ENCODE data around the gene KLHL6. TPM values are rescaled to one million over a fixed set of nuclear protein-coding genes. Genes with fewer than 3 reads are reported as not detected.
A peak's percentile ranks its signal among the peaks of the same experiment; 100 is the strongest.

The KLHL6 gene
- total and polyA plus RNA-seq, 2 of the 13 experiments (the other 11 are each of a cell fraction or from before 2014, with no cell fraction given), result not detected

DNA sequence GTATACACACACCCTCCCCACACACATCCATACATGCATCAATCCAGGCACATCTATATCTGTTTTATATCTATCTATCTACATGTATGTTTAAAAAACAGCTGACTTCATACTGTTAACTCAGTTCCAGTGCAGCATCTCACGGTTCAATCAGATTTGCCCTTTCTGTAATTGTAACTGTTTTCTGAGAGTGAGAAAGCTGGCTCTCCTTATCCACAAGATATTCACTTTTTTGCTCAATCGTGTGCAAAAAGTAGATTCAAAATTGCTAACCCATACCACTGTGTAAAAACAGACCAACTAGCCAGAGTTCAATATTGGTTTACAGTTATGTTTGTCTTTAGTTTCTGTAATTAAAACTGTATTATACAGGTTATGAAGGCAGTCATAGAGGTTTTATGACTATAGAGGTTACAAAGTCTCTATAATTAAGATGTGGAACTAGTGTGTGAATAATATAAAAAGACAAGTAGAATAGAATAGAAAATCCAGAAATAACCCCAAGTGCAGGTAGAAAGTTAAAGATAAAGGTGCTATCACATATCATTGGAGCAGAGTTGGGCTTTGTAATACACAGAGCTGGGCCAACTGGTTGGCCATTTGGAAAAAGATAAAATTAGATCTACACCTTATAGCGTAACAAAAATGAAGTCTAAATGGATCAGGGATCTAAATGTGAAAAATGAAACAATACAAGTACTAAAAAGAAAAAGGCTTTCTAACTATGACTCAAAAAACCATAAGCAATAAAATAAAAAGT, 107.0 kb downstream of the KLHL6 start:
- DNase-seq (ENCODE audit: low spot score) (no peak), ATAC-seq (no peak), FAIRE-seq (no peak)
- H3K79me2 ChIP-seq (ENCODE audit: insufficient read depth, low read length), result peaks cover 8% of the 10 kb centered on the region
- intact Hi-C loops (cut with micrococcal nuclease; ENCODE audit: unreplicated experiment) (no loop called here), in situ Hi-C loops (cut with HindIII; ENCODE audit: extremely low pct_ligation_motif_present, low pct_unique_long_range_greater_than_20kb) (no loop called here)
- H3K4me2 ChIP-seq (ENCODE audit: low read depth, low read length), result peak overlapping the region; percentile 81
- no TSS peak for BruUV-seq (replicated peaks)
- H3K4me1 ChIP-seq (ENCODE audit: insufficient read depth, low read length), result peaks cover 23% of the 10 kb centered on the region
- ChIA-PET CTCF (ENCODE audit: low intra/inter-chr PET ratio, low total read pairs) (no interaction called here), POLR2A (interaction anchor here (0.8 to 1.0 kb wide), 2 partner anchors 16 to 249 kb away, joined by 3 read pairs; partner anchors contain the start of gene YEATS2)
- peaks cover under 1 to 6% of the 10 kb centered on the region in 2 experiments; a peak in 1 of 5 replicates for H3K36me3 ChIP-seq (replicated peaks in 1 of 2; ENCODE audit: control insufficient read depth in 1 of 2, insufficient read depth in 2 of 2, low read length in 2 of 2)
- peaks cover 6% of the 10 kb centered on the region for H3K9me3 ChIP-seq (ENCODE audit: low read length)
- H3K4me3 ChIP-seq (replicated peaks in 1 of 3; ENCODE audit: insufficient read depth in 1 of 3, low read depth in 2 of 3, low read length in 3 of 3), result peak overlapping the region; percentile 97 to 99 (median 98); a peak in 5 of 6 replicates
- TF ChIP-seq ZNF431 (CRISPR knock-in tag; IDR thresholded peaks at IDR 0.05; ENCODE audit: borderline replicate concordance, low read depth) (no peak), FOXP1 (IDR thresholded peaks at IDR 0.05) (no peak), FOXP1 (CRISPR knock-in tag; IDR thresholded peaks at IDR 0.05) (no peak), ZNF567 (CRISPR knock-in tag; IDR thresholded peaks at IDR 0.05; ENCODE audit: borderline replicate concordance) (no peak), TMF1 (CRISPR knock-in tag; IDR thresholded peaks at IDR 0.05; ENCODE audit: low read depth) (no peak), MAFG (CRISPR knock-in tag; IDR thresholded peaks at IDR 0.05) (no peak), ZNF343 (CRISPR knock-in tag; IDR thresholded peaks at IDR 0.05) (no peak), ZEB1 (IDR thresholded peaks at IDR 0.05; ENCODE audit: insufficient replicate concordance, low read depth) (no peak), ZNF740 (CRISPR knock-in tag; IDR thresholded peaks at IDR 0.05) (no peak), MBNL3 (CRISPR knock-in tag; conservative IDR thresholded peaks at IDR 0.05) (no peak)
- TF ChIP-seq, protein P1, sequence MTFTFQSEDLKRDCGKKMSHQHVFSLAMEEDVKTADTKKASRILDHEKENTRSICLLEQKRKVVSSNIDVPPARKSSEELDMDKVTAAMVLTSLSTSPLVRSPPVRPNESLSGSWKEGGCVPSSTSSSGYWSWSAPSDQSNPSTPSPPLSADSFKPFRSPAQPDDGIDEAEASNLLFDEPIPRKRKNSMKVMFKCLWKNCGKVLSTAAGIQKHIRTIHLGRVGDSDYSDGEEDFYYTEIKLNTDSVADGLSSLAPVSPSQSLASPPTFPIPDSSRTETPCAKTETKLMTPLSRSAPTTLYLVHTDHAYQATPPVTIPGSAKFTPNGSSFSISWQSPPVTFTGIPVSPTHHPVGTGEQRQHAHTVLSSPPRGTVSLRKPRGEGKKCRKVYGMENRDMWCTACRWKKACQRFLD (CRISPR knock-in tag; IDR thresholded peaks at IDR 0.05; ENCODE audit: borderline replicate concordance), result no peak
- no peaks in the 10 kb centered on the region for H4K20me1 ChIP-seq (ENCODE audit: insufficient read depth, low read length)
- no peak overlapping the region for H3K27ac ChIP-seq (ENCODE audit: extremely low read length, insufficient read depth, low read length)
- 63% methylated on average over 3 of the region's 3 CpGs for WGBS (ENCODE audit: low lambda C conversion rate)
- peak overlapping the region; percentile 88 for H3K9ac ChIP-seq (ENCODE audit: insufficient read depth, low read depth, low read length)
- no peak overlapping the region for H2AFZ ChIP-seq (ENCODE audit: low read length)
- no peaks in the 10 kb centered on the region; a peak in 2 of 5 replicates for H3K27me3 ChIP-seq (ENCODE audit: control insufficient read depth in 1 of 2, insufficient read depth in 2 of 2, low read length in 2 of 2)

All from HepG2 (cell line).